ENCODE measurements around the gene TP53I13. TPM values are rescaled to one million over a fixed set of nuclear protein-coding genes. Genes with fewer than 3 reads are reported as not detected.

TP53I13 gene
- total and polyA plus RNA-seq, 2 donors (not counting 3 experiments of a cell fraction or from before 2014, with no cell fraction given) = 41.1 to 42.7 TPM

DNA sequence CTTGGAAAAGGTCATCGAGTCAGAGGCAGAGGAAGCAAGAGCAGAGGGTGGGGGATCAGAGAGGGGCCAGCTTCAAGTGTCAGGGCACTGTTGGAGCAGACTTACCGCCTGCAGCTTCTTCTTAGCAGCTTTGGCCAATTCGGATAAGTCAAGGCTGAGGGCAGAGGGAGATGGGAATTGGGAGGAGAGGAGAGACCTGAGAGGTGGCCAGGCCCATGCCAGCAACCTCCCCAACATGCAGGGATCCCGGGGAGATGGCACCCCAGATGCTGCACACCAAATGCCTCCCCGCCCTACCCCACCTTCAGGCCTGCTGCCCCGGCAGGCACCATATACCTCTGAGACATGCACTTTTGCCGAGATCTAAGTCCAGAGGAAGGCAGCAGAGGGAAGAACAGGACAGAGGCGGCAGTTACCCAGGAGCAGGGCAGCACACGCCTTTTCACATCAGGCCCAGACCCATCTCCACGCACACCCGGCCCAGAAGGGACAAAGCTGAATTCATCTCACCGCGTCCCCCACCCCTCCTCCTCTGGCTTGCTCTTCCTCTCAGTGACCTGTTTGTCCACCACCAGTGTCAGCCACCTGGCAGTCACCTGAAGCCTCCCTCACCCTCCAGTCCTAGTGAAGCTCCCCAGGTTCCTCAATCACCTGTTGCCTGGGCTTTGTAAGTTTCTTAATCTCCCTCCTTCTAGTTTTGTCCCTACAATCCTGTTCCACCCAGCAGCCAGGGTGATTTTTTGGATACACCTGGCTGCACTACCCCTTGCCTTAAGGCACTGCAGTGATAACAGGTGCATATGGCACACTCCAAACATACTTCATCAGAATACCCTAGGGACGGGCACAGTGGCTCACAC is 10.4 kb downstream of the TP53I13 start:
- CTCF ChIA-PET = interaction anchor here (0.7 to 9.4 kb wide), 4 partner anchors 14 to 443 kb away, joined by 3 to 152 read pairs (median 58); partner anchors contain the start of gene ANKRD13B
- H3K4me3 ChIP-seq (replicated peaks in 1 of 3; ENCODE audit: insufficient read depth in 1 of 3, low read depth in 1 of 3, low read length in 3 of 3) = no peak overlapping the region
- intact Hi-C loops (cut with micrococcal nuclease) = no loop called here
- peaks cover 1% of the 10 kb centered on the region for H3K4me1 ChIP-seq (ENCODE audit: control insufficient read depth, extremely low read depth, insufficient read depth, low read length)
- DNase-seq (ENCODE audit: low read depth, low spot score) (no peak), FAIRE-seq (no peak)
- no peaks in the 10 kb centered on the region for H4K20me1 ChIP-seq (replicated peaks; ENCODE audit: control insufficient read depth, extremely low read depth, insufficient read depth, low read length)
- POLR2A ChIA-PET = no interaction called here
- peaks cover 24 to 70% of the 10 kb centered on the region in 2 experiments for H3K36me3 ChIP-seq (ENCODE audit: control insufficient read depth in 2 of 2, extremely low read depth in 1 of 2, insufficient read depth in 2 of 2, low read length in 2 of 2)
- H3K4me2 ChIP-seq (ENCODE audit: insufficient read depth, low read length) = no peak overlapping the region
- no peak overlapping the region for H3K27ac ChIP-seq (ENCODE audit: insufficient read depth, low read depth, low read length)
- BruUV-seq (replicated peaks) = no TSS peak
- H2AFZ ChIP-seq (ENCODE audit: low read depth, low read length) = no peak overlapping the region
- no peaks in the 10 kb centered on the region for H3K9me3 ChIP-seq (replicated peaks; ENCODE audit: control insufficient read depth, insufficient read depth, low read length)
- TF ChIP-seq GATA2 (IDR thresholded peaks at IDR 0.05; ENCODE audit: insufficient read depth, insufficient read length, low read depth, low read length) = no peak
- TF ChIP-seq FOS (IDR thresholded peaks at IDR 0.05; ENCODE audit: borderline replicate concordance, insufficient read depth, low read length) = no peak
- TF ChIP-seq, protein P1, sequence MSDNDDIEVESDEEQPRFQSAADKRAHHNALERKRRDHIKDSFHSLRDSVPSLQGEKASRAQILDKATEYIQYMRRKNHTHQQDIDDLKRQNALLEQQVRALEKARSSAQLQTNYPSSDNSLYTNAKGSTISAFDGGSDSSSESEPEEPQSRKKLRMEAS (IDR thresholded peaks at IDR 0.05; ENCODE audit: insufficient read depth, insufficient read length) = no peak
- no peak for TF ChIP-seq EZH2 (IDR thresholded peaks at IDR 0.05; ENCODE audit: borderline replicate concordance, low read depth, low read length, severe bottlenecking)
- no peak for TF ChIP-seq JUN (IDR thresholded peaks at IDR 0.05; ENCODE audit: borderline replicate concordance, insufficient read depth, insufficient read length, low read depth)
- TF ChIP-seq POLR2AphosphoS5 (IDR thresholded peaks at IDR 0.05; ENCODE audit: insufficient read depth, low read depth, low read length) = no peak
- TF ChIP-seq, protein P2, sequence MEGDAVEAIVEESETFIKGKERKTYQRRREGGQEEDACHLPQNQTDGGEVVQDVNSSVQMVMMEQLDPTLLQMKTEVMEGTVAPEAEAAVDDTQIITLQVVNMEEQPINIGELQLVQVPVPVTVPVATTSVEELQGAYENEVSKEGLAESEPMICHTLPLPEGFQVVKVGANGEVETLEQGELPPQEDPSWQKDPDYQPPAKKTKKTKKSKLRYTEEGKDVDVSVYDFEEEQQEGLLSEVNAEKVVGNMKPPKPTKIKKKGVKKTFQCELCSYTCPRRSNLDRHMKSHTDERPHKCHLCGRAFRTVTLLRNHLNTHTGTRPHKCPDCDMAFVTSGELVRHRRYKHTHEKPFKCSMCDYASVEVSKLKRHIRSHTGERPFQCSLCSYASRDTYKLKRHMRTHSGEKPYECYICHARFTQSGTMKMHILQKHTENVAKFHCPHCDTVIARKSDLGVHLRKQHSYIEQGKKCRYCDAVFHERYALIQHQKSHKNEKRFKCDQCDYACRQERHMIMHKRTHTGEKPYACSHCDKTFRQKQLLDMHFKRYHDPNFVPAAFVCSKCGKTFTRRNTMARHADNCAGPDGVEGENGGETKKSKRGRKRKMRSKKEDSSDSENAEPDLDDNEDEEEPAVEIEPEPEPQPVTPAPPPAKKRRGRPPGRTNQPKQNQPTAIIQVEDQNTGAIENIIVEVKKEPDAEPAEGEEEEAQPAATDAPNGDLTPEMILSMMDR (IDR thresholded peaks at IDR 0.05; ENCODE audit: extremely low read depth in 1 of 2, insufficient read depth in 1 of 2, low read depth in 1 of 2, low read length in 2 of 2) = no peak
- no peak for TF ChIP-seq POLR2A (IDR thresholded peaks at IDR 0.05; ENCODE audit: low read depth, low read length)
- TF ChIP-seq MYC (IDR thresholded peaks at IDR 0.05; ENCODE audit: low read depth, low read length) = no peak
- no peak overlapping the region for H3K9ac ChIP-seq (replicated peaks; ENCODE audit: extremely low read depth, insufficient read depth, low read length)
- dilution Hi-C loops (cut with MboI; ENCODE audit: extremely low pct_ligation_motif_present, low sequenced_read_pairs) = no loop called here
- peaks cover 24% of the 10 kb centered on the region for H3K79me2 ChIP-seq (ENCODE audit: control insufficient read depth, insufficient read depth, low read length)
- no peaks in the 10 kb centered on the region for H3K9me1 ChIP-seq (replicated peaks; ENCODE audit: control insufficient read depth, extremely low read depth, insufficient read depth, low read length)
- H3K27me3 ChIP-seq (ENCODE audit: control insufficient read depth in 2 of 2, insufficient read depth in 2 of 2, low read length in 2 of 2) = no peaks in the 10 kb centered on the region
